Upper lobe of left lung (tissue), 6 donors: ENCODE results near the gene IGSF11. TPM values are rescaled to one million over a fixed set of nuclear protein-coding genes. Genes with fewer than 3 reads are reported as not detected.

Experiments
- ATAC-seq, 2 donors: fragments of 200-7000 bp; cut with Tn5 transposase; one replicate each; pipeline ENCODE4 v1.9.1; 2022; ENCODE audit warnings: mild to moderate bottlenecking in 2 of 2, moderate library complexity in 2 of 2; ENCODE audit not compliant: low FRiP score in 2 of 2
- DNase-seq, 2 donors: peaks; one replicate each; pipeline ENCODE4 v3.0.0-alpha.2; 2019 to 2020
- H3K27ac ChIP-seq, 4 donors: fragments of 200-600 bp; sonication (generic); one replicate each; pipeline ENCODE4 v1.5.1; 2016 to 2019
- H3K27me3 ChIP-seq, 4 donors: fragments of 200-600 bp; sonication (generic); one replicate each; pipeline ENCODE4 v1.5.1; 2017 to 2019
- H3K36me3 ChIP-seq, 4 donors: fragments of 200-600 bp; sonication (generic); one replicate each; pipeline ENCODE4 v1.5.1; 2016 to 2019
- H3K4me1 ChIP-seq, 4 donors: fragments of 200-600 bp; sonication (generic); one replicate each; pipeline ENCODE4 v1.5.1; 2018 to 2019
- H3K4me3 ChIP-seq, 4 donors: fragments of 200-600 bp; sonication (generic); one replicate each; pipeline ENCODE4 v1.5.1; 2017 to 2019; ENCODE audit warnings: mild to moderate bottlenecking in 2 of 4, moderate library complexity in 1 of 4
- H3K9me3 ChIP-seq, 4 donors: fragments of 200-600 bp; sonication (generic); one replicate each; pipeline ENCODE4 v1.5.1; 2018 to 2019
- CTCF ChIP-seq, 6 experiments: fragments of 450-650 bp in 4 of 6; fragments of 200-600 bp in 2 of 6; sonication (generic) in 2 of 6; IDR thresholded peaks; one replicate each; pipeline ENCODE4 v1.5.1; 2016 to 2019; ENCODE audit warnings: antibody characterized with exemption in 6 of 6
- EP300 ChIP-seq, 4 donors: sonication (generic); formaldehyde crosslinking; IDR thresholded peaks; one replicate each; pipeline ENCODE4 v1.5.1; 2017; ENCODE audit warnings: antibody characterized with exemption in 4 of 4, control low read depth in 2 of 4
- POLR2A ChIP-seq, 4 donors: fragments of 450-650 bp; IDR thresholded peaks; one replicate each; pipeline ENCODE4 v1.5.1; 2016 to 2017; ENCODE audit warnings: antibody characterized with exemption in 4 of 4, mild to moderate bottlenecking in 2 of 4
- POLR2AphosphoS5 ChIP-seq, 2 donors: sonication (generic); formaldehyde crosslinking; IDR thresholded peaks; one replicate each; pipeline ENCODE4 v1.5.1; 2017; ENCODE audit warnings: antibody characterized with exemption in 2 of 2
- WGBS, 2 donors: methylation state at CpG; one replicate each; pipeline ENCODE4 v1.1.5; 2017 to 2018; 5-methylcytosine and 5-hydroxymethylcytosine counted together
- total RNA-seq, 6 donors: library from RNA; depleted of rRNA in 4 of 6; stranded (reverse); fragments of >200 nt in 4 of 6; gene quantifications; one replicate each; pipeline versions ENCODE4 v1.1.0 to v1.2.1, GENCODE V29; 2016 to 2021
- donor health status: DM: no; HTN: no; CAD: no; lungs with moderate emphysema.
- donor health status: DM: no; HTN: yes; CAD: no; lungs with severe emphysema.

Gene IGSF11
- total RNA-seq, 6 donors from 2014 or later = 0.11 to 0.71 (median 0.14) TPM; not detected in 3

GRCh38 chr3:118984699-118985098 lies 49.9 kb downstream of the IGSF11 start:
- DNase-seq (no peak), ATAC-seq (no peak)
- TF ChIP-seq EP300 (IDR thresholded peaks at IDR 0.05) = no peak
- TF ChIP-seq POLR2A (IDR thresholded peaks at IDR 0.05) = no peak
- no peak for TF ChIP-seq POLR2AphosphoS5 (IDR thresholded peaks at IDR 0.05)
- TF ChIP-seq CTCF (IDR thresholded peaks at IDR 0.05) = no peak
- WGBS, 2 donors = 75 to 80% methylated on average over 2 of the region's 2 CpGs
- H3K4me1 ChIP-seq = peaks cover 0 to 5% (median 0%) of the 10 kb centered on the region in 4 donors
- no peak overlapping the region for H3K4me3 ChIP-seq
- H3K27me3 ChIP-seq = no peaks in the 10 kb centered on the region
- H3K27ac ChIP-seq = no peak overlapping the region
- no peaks in the 10 kb centered on the region for H3K9me3 ChIP-seq
- no peaks in the 10 kb centered on the region for H3K36me3 ChIP-seq

DNA sequence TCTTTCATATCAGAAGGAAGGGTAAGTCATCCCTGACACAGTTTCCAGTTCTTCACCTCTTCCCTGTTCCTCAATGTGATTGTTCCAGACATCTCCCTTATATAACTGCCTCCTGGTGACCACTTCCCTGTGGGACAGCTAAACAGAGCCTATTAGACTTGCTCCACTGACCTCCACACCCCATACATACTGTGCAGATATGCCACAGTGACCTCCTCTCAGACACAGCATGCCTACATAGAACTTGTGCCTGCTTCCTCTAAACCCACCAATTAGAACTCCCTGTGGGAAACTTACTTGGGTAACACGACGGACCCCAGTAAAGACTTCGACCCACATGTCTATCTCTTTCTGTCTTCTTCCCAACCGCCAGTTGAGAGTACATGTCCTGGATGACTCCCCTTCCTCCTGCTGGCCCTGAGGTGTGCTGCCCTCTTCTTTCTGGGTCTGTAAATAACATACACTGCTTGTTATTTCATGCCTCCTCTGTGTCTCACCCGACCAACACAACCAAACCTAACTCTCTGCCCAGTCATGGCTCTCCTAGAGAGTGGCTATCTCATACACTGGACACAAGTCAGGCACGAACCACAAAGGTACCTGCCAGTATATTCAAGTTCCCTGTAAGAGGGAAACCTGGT lies 53.0 kb downstream of the IGSF11 start:
- no peak for TF ChIP-seq POLR2AphosphoS5 (IDR thresholded peaks at IDR 0.05)
- no peak for TF ChIP-seq EP300 (IDR thresholded peaks at IDR 0.05)
- TF ChIP-seq CTCF (IDR thresholded peaks at IDR 0.05) = no peak
- TF ChIP-seq POLR2A (IDR thresholded peaks at IDR 0.05) = no peak
- Histone ChIP-seq H3K9me3 (no peaks in the 10 kb centered on the region), H3K36me3 (no peaks in the 10 kb centered on the region), H3K27me3 (no peaks in the 10 kb centered on the region), H3K4me3 (no peak overlapping the region), H3K27ac (no peak overlapping the region), H3K4me1 (no peaks in the 10 kb centered on the region)
- ATAC-seq = no peak
- no peak for DNase-seq
- 82 to 89% methylated on average over 6 of the region's 6 CpGs for WGBS, 2 donors

DNA sequence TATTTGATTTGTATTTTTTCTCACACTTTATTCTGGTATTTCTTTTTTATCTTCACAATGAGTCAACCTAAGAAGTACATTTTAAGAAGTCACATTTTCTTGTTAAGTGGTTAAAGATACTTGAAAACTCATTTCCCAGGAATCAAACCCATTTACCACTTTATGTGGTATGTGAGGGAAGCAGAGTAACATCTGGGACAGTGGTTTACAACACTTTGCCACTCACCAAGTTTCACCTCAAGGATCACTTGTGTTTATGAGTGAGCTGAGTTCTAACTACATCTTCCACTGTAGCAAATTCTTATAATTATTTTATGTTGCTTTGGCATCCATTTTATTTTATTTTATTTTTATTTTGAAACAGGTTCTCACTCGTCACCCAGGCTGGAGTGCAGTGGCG lies 53.8 kb downstream of the IGSF11 start:
- Histone ChIP-seq H3K4me1 (no peaks in the 10 kb centered on the region), H3K27me3 (no peaks in the 10 kb centered on the region), H3K27ac (no peak overlapping the region), H3K4me3 (no peak overlapping the region), H3K9me3 (no peaks in the 10 kb centered on the region), H3K36me3 (no peaks in the 10 kb centered on the region)
- DNase-seq (no peak), ATAC-seq (no peak)
- no peak for TF ChIP-seq CTCF (IDR thresholded peaks at IDR 0.05)
- no peak for TF ChIP-seq POLR2AphosphoS5 (IDR thresholded peaks at IDR 0.05)
- TF ChIP-seq EP300 (IDR thresholded peaks at IDR 0.05) = no peak
- TF ChIP-seq POLR2A (IDR thresholded peaks at IDR 0.05) = no peak
- 74 to 89% methylated on average over 2 of the region's 2 CpGs for WGBS, 2 donors

DNA sequence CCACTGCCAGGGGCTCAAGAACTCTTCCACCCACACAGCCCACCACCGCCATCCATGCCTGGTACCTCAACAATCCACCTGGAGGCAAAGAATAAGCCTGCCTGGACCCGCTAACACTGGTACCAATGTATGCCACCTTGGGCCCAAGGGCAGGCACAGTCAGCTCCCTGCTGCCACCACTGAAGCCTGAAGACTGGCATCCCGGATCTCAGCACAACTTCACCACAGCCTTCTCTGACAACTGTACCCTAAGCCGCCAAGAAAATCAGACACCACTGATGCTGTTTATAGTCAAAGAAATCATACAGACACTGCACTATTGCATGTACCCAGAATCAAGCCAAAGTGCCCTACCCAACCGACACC lies 56.3 kb downstream of the IGSF11 start:
- Histone ChIP-seq H3K27ac (no peak overlapping the region), H3K4me3 (no peak overlapping the region), H3K4me1 (no peaks in the 10 kb centered on the region), H3K27me3 (no peaks in the 10 kb centered on the region), H3K36me3 (no peaks in the 10 kb centered on the region), H3K9me3 (no peaks in the 10 kb centered on the region)
- ATAC-seq (no peak), DNase-seq (no peak)
- no peak for TF ChIP-seq POLR2A (IDR thresholded peaks at IDR 0.05)
- TF ChIP-seq POLR2AphosphoS5 (IDR thresholded peaks at IDR 0.05) = no peak
- TF ChIP-seq CTCF (IDR thresholded peaks at IDR 0.05) = no peak
- TF ChIP-seq EP300 (IDR thresholded peaks at IDR 0.05) = no peak
- 94 to 100% methylated on average over 1 to 5 of the region's 5 CpGs for WGBS, 2 donors
